ENCODE measurements around the gene NUP88.

DNA sequence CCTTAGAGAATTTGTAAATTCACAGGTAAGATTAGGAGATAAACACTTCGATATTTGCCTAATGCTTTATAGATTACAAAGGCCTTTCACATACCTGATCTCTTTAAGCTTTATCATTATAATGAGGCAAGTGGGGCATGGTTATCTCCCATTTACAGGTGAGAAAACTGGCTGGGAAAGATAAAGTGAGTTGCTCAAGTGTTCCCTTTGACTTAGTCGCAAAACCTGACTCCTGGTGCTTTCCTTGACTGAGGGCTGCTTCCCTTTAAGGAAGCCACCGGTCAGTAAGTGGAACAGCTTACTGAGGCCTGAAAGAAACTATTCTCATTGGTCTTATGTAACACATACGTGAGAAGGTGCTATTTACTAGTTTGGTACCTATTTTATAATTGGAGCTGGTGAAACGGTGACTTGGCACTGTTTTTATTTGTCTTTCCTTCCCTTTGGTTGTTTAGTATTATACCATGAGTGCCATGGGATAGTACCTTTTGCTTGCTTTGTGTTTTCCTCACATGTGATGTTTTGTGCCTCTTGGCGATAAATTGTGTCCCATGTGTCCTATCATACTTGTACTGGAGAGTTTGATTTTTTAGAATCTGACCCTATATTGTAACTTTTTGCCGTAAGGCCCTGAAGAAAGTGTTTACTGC, 57.2 kb downstream of the NUP88 start:
- no peak for TF ChIP-seq EZH2 (IDR thresholded peaks at IDR 0.05; ENCODE audit: insufficient read depth, low read length)
- TF ChIP-seq, protein P1, sequence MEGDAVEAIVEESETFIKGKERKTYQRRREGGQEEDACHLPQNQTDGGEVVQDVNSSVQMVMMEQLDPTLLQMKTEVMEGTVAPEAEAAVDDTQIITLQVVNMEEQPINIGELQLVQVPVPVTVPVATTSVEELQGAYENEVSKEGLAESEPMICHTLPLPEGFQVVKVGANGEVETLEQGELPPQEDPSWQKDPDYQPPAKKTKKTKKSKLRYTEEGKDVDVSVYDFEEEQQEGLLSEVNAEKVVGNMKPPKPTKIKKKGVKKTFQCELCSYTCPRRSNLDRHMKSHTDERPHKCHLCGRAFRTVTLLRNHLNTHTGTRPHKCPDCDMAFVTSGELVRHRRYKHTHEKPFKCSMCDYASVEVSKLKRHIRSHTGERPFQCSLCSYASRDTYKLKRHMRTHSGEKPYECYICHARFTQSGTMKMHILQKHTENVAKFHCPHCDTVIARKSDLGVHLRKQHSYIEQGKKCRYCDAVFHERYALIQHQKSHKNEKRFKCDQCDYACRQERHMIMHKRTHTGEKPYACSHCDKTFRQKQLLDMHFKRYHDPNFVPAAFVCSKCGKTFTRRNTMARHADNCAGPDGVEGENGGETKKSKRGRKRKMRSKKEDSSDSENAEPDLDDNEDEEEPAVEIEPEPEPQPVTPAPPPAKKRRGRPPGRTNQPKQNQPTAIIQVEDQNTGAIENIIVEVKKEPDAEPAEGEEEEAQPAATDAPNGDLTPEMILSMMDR (IDR thresholded peaks at IDR 0.05; ENCODE audit: insufficient read depth, low read depth, low read length), result no peak

Measured in astrocyte (in vitro differentiated cells and primary cell).